IMR-90 (cell line): Measurements from ENCODE around the gene CD9. TPM values are rescaled to one million over a fixed set of nuclear protein-coding genes. Genes with fewer than 3 reads are reported as not detected.

ENCODE experiments used
- ELK1 ChIP-seq: fragments of 150-350 bp; IDR thresholded peaks from 2 replicates; pipeline ENCODE4 v1.6.1; 2016; ENCODE audit warnings: low read depth, mild to moderate bottlenecking, low read length, moderate library complexity, borderline replicate concordance
- MAZ ChIP-seq: IDR thresholded peaks from 2 replicates; pipeline ENCODE4 v1.6.1; 2012; ENCODE audit warnings: low read depth, mild to moderate bottlenecking, low read length, improper control_type of control experiment, moderate library complexity, borderline replicate concordance
- MXI1 ChIP-seq: IDR thresholded peaks from 2 replicates; pipeline ENCODE4 v1.6.1; 2012; ENCODE audit warnings: low read depth, mild to moderate bottlenecking, low read length, moderate library complexity, borderline replicate concordance
- NFE2L2 ChIP-seq: fragments of 150-350 bp; IDR thresholded peaks from 2 replicates; pipeline ENCODE4 v1.6.1; 2016; ENCODE audit warnings: low read depth, mild to moderate bottlenecking, low read length
- RCOR1 ChIP-seq: IDR thresholded peaks from 2 replicates; pipeline ENCODE4 v1.6.1; 2012; ENCODE audit warnings: mild to moderate bottlenecking, low read length, improper control_type of control experiment; ENCODE audit not compliant: insufficient replicate concordance
- SMC3 ChIP-seq: fragments of 150-350 bp; IDR thresholded peaks from 2 replicates; pipeline ENCODE4 v1.6.1; 2016; ENCODE audit warnings: low read depth, mild to moderate bottlenecking, antibody characterized with exemption, low read length, moderate library complexity
- polyA plus RNA-seq, 3 experiments: library from polyadenylated mRNA; depleted of rRNA; stranded (reverse); fragments of >200 nt; gene quantifications; 2 replicates each; pipeline ENCODE4 v1.2.3, GENCODE V29; 2012; ENCODE audit warnings: low replicate concordance in 1 of 3
- total RNA-seq: library from RNA; depleted of rRNA; stranded (reverse); fragments of >200 nt; gene quantifications from 2 replicates; pipeline ENCODE4 v1.2.3, GENCODE V29; 2012

The CD9 gene
- total and polyA plus RNA-seq, 2 of the 4 experiments (the other 2 are of a cell fraction) = 48.8 to 70.9 TPM

- TF ChIP-seq ELK1 (no peak), MAZ (no peak), RCOR1 (no peak), SMC3 (no peak), MXI1 (no peak), NFE2L2 (no peak)
These were observed 79.0 kb downstream of the CD9 start (continued) for GRCh38 chr12:6279256-6279628.
